Measurements from ENCODE around the gene SRC. TPM values are rescaled to one million over a fixed set of nuclear protein-coding genes. Genes with fewer than 3 reads are reported as not detected.
A peak's percentile ranks its signal among the peaks of the same experiment; 100 is the strongest.

Gene SRC
- total and polyA plus RNA-seq, 2 experiments from 2014 or later = 26.2 to 34.3 TPM

GRCh38 chr20:37378420-37378784 lies 32.5 kb downstream of the SRC start:
- H3K9me3 ChIP-seq (ENCODE audit: low read depth) = no peaks in the 10 kb centered on the region
- no peak for TF ChIP-seq CTCF (IDR thresholded peaks at IDR 0.05; ENCODE audit: low read depth, low read length)
- no peak overlapping the region for H3K4me3 ChIP-seq
- no peaks in the 10 kb centered on the region for H3K27me3 ChIP-seq
- peak overlapping the region; percentile 43 for H3K27ac ChIP-seq
- H3K36me3 ChIP-seq = no peaks in the 10 kb centered on the region
- DNase-seq (ENCODE audit: low read depth in 1 of 2, low spot score in 1 of 2) = no peak
- H3K4me1 ChIP-seq (ENCODE audit: low read depth) = no peaks in the 10 kb centered on the region

- DNase-seq (ENCODE audit: low read depth in 1 of 2, low spot score in 1 of 2) = peak in 1 of 2 donors; percentile 51
- no peaks in the 10 kb centered on the region for H3K36me3 ChIP-seq
- no peaks in the 10 kb centered on the region for H3K9me3 ChIP-seq (ENCODE audit: low read depth)
- no peak overlapping the region for H3K4me3 ChIP-seq
- no peaks in the 10 kb centered on the region for H3K27me3 ChIP-seq
- TF ChIP-seq CTCF (IDR thresholded peaks at IDR 0.05; ENCODE audit: low read depth, low read length) = no peak
- no peaks in the 10 kb centered on the region for H3K4me1 ChIP-seq (ENCODE audit: low read depth)
- peak overlapping the region; percentile 43 for H3K27ac ChIP-seq
Observed at GRCh38 chr20:37378785-37379598, 33.1 kb downstream of the SRC start.

- Histone ChIP-seq H3K36me3 (no peaks in the 10 kb centered on the region), H3K27ac (no peak overlapping the region), H3K27me3 (no peaks in the 10 kb centered on the region), H3K4me1 (ENCODE audit: low read depth) (no peaks in the 10 kb centered on the region), H3K9me3 (ENCODE audit: low read depth) (no peaks in the 10 kb centered on the region), H3K4me3 (no peak overlapping the region)
- no peak for TF ChIP-seq CTCF (IDR thresholded peaks at IDR 0.05; ENCODE audit: low read depth, low read length)
- DNase-seq (ENCODE audit: low read depth in 1 of 2, low spot score in 1 of 2) = no peak
Observed at GRCh38 chr20:37379967-37380828, 34.3 kb downstream of the SRC start.

GRCh38 chr20:37380864-37381579 lies 35.1 kb downstream of the SRC start:
- Histone ChIP-seq H3K4me3 (no peak overlapping the region), H3K36me3 (no peaks in the 10 kb centered on the region), H3K4me1 (ENCODE audit: low read depth) (no peaks in the 10 kb centered on the region), H3K9me3 (ENCODE audit: low read depth) (no peaks in the 10 kb centered on the region), H3K27ac (no peak overlapping the region), H3K27me3 (no peaks in the 10 kb centered on the region)
- DNase-seq (ENCODE audit: low read depth in 1 of 2, low spot score in 1 of 2) = no peak
- TF ChIP-seq CTCF (IDR thresholded peaks at IDR 0.05; ENCODE audit: low read depth, low read length) = no peak

GRCh38 chr20:37381621-37382471 lies 35.9 kb downstream of the SRC start:
- H3K4me3 ChIP-seq = no peak overlapping the region
- no peaks in the 10 kb centered on the region for H3K4me1 ChIP-seq (ENCODE audit: low read depth)
- no peaks in the 10 kb centered on the region for H3K27me3 ChIP-seq
- TF ChIP-seq CTCF (IDR thresholded peaks at IDR 0.05; ENCODE audit: low read depth, low read length) = no peak
- no peaks in the 10 kb centered on the region for H3K9me3 ChIP-seq (ENCODE audit: low read depth)
- DNase-seq (ENCODE audit: low read depth in 1 of 2, low spot score in 1 of 2) = no peak
- no peaks in the 10 kb centered on the region for H3K36me3 ChIP-seq
- H3K27ac ChIP-seq = no peak overlapping the region
